ENCODE results near the gene DIPK1B. TPM values are rescaled to one million over a fixed set of nuclear protein-coding genes. Genes with fewer than 3 reads are reported as not detected.

Gene DIPK1B
- total and polyA plus RNA-seq, 2 donors (not counting 3 experiments of a cell fraction or from before 2014, with no cell fraction given), result 253 to 441 TPM

DNA sequence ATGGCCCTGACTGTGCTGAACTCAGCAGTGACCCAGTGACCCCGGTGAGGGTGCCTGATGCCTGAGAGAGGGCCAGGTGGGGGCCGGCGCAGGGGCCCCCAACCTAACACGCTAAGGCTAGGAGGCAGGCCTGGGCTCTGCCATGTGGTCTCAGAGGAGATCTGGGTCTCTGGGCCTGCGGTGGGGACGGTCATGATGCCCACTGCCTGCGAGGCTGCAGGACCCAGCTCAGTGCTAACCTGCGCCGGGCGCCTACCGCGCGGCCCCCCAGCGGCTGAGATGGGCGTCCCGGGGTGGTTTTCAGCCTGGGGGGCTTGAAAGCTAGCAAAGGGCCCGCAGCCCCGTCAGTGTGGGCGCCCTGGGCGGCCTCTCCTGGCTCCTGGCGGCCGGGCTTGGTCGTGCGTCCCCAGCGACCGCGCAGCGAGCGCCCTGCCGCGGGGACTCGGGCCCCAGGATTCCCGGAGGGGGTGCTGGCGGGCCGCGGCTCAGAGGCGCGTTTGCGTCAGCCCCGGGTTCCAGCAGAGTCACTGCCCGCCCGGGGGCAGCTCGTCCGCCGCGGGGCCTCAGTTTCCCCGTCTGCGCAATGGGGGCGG lies 47.2 kb upstream of the DIPK1B start:
- intact Hi-C loops (cut with micrococcal nuclease), result loop anchor here (1.0 kb wide), 1 partner anchor 9 kb away; no protein-coding TSS in a partner anchor
- no peak for TF ChIP-seq MYC (IDR thresholded peaks at IDR 0.05; ENCODE audit: low read depth, low read length)
- peak; percentile 95 for TF ChIP-seq POLR2A (IDR thresholded peaks at IDR 0.05; ENCODE audit: low read depth, low read length)
- TF ChIP-seq, protein P1, sequence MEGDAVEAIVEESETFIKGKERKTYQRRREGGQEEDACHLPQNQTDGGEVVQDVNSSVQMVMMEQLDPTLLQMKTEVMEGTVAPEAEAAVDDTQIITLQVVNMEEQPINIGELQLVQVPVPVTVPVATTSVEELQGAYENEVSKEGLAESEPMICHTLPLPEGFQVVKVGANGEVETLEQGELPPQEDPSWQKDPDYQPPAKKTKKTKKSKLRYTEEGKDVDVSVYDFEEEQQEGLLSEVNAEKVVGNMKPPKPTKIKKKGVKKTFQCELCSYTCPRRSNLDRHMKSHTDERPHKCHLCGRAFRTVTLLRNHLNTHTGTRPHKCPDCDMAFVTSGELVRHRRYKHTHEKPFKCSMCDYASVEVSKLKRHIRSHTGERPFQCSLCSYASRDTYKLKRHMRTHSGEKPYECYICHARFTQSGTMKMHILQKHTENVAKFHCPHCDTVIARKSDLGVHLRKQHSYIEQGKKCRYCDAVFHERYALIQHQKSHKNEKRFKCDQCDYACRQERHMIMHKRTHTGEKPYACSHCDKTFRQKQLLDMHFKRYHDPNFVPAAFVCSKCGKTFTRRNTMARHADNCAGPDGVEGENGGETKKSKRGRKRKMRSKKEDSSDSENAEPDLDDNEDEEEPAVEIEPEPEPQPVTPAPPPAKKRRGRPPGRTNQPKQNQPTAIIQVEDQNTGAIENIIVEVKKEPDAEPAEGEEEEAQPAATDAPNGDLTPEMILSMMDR (IDR thresholded peaks at IDR 0.05; ENCODE audit: extremely low read depth in 1 of 2, insufficient read depth in 1 of 2, low read depth in 1 of 2, low read length in 2 of 2), result peak; percentile 23 to 28
- TF ChIP-seq POLR2AphosphoS5 (IDR thresholded peaks at IDR 0.05; ENCODE audit: insufficient read depth, low read depth, low read length), result peak; percentile 99
- ChIA-PET POLR2A (interaction anchor here (1.6 to 9.9 kb wide), 2 partner anchors 9 to 19 kb away, joined by 9 to 161 read pairs; no protein-coding TSS in a partner anchor), CTCF (interaction anchor here (1.2 to 7.2 kb wide), 3 partner anchors 8 to 33 kb away, joined by 3 to 90 read pairs (median 5); no protein-coding TSS in a partner anchor)
- no peaks in the 10 kb centered on the region for H4K20me1 ChIP-seq (replicated peaks; ENCODE audit: control insufficient read depth, extremely low read depth, insufficient read depth, low read length)
- peak overlapping the region; percentile 48 for H3K4me2 ChIP-seq (ENCODE audit: insufficient read depth, low read length)
- peak overlapping the region; percentile 99 for H3K9ac ChIP-seq (replicated peaks; ENCODE audit: extremely low read depth, insufficient read depth, low read length)
- H2AFZ ChIP-seq (ENCODE audit: low read depth, low read length), result no peak overlapping the region
- peak; percentile 62 for FAIRE-seq
- H3K27me3 ChIP-seq (ENCODE audit: control insufficient read depth in 2 of 2, insufficient read depth in 2 of 2, low read length in 2 of 2), result no peaks in the 10 kb centered on the region
- no peaks in the 10 kb centered on the region for H3K9me1 ChIP-seq (replicated peaks; ENCODE audit: control insufficient read depth, extremely low read depth, insufficient read depth, low read length)
- peak overlapping the region; percentile 85 for H3K27ac ChIP-seq (ENCODE audit: insufficient read depth, low read depth, low read length)
- H3K9me3 ChIP-seq (replicated peaks; ENCODE audit: control insufficient read depth, insufficient read depth, low read length), result no peaks in the 10 kb centered on the region
- TSS peak; percentile 57 for BruUV-seq (replicated peaks)
- peak; percentile 28 for DNase-seq (ENCODE audit: low read depth, low spot score)
- H3K79me2 ChIP-seq (ENCODE audit: control insufficient read depth, insufficient read depth, low read length), result peaks cover 81% of the 10 kb centered on the region
- peak overlapping the region; percentile 83 to 93 (median 90) for H3K4me3 ChIP-seq (replicated peaks in 1 of 3; ENCODE audit: insufficient read depth in 1 of 3, low read depth in 1 of 3, low read length in 3 of 3)
- H3K36me3 ChIP-seq (ENCODE audit: control insufficient read depth in 2 of 2, extremely low read depth in 1 of 2, insufficient read depth in 2 of 2, low read length in 2 of 2), result peaks cover 31 to 53% of the 10 kb centered on the region in 2 experiments
- dilution Hi-C loops (cut with MboI; ENCODE audit: extremely low pct_ligation_motif_present, low sequenced_read_pairs), result no loop called here
- H3K4me1 ChIP-seq (ENCODE audit: control insufficient read depth, extremely low read depth, insufficient read depth, low read length), result peaks cover 33% of the 10 kb centered on the region
